Activated effector memory CD4-positive, alpha-beta T cell treated with Interleukin-2 at 50 U/mL for 16 hours (primary cell): ENCODE measurements around the gene OR10P1.
"Not testable (repeated sequence)": the region's sequence is repeated elsewhere in the genome, so short reads cannot be mapped to it uniquely, and the experiment has no call there.

Source experiments
- DNase-seq: peaks from one replicate; pipeline ENCODE4 v3.0.0-alpha.2; 2020

The OR10P1 gene, protein sequence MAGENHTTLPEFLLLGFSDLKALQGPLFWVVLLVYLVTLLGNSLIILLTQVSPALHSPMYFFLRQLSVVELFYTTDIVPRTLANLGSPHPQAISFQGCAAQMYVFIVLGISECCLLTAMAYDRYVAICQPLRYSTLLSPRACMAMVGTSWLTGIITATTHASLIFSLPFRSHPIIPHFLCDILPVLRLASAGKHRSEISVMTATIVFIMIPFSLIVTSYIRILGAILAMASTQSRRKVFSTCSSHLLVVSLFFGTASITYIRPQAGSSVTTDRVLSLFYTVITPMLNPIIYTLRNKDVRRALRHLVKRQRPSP

DNA sequence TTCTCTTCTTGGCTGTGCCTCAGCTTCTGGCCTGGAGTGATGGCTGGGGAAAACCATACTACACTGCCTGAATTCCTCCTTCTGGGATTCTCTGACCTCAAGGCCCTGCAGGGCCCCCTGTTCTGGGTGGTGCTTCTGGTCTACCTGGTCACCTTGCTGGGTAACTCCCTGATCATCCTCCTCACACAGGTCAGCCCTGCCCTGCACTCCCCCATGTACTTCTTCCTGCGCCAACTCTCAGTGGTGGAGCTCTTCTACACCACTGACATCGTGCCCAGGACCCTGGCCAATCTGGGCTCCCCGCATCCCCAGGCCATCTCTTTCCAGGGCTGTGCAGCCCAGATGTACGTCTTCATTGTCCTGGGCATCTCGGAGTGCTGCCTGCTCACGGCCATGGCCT is at the start of gene OR10P1:
Gene OR10P1, plus strand, starts transcription at position 40 of the 400 bp plus-strand sequence. Its CDS starts 0 bp downstream, at position 40.
- no peak for DNase-seq

DNA sequence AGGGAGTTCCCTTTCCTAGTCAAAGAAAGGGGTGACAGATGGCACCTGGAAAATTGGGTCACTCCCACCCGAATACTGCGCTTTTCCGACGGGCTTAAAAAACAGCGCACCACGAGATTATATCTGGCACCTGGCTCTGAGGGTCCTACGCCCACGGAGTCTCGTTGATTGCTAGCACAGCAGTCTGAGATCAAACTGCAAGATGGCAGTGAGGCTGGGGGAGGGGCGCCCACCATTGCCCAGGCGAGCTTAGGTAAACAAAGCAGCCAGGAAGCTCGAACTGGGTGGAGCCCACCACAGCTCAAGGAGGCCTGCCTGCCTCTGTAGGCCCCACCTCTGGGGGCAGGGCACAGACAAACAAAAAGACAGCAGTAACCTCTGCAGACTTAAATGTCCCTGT is 46.5 kb upstream of the OR10P1 start:
- not testable (repeated sequence) for DNase-seq

DNA sequence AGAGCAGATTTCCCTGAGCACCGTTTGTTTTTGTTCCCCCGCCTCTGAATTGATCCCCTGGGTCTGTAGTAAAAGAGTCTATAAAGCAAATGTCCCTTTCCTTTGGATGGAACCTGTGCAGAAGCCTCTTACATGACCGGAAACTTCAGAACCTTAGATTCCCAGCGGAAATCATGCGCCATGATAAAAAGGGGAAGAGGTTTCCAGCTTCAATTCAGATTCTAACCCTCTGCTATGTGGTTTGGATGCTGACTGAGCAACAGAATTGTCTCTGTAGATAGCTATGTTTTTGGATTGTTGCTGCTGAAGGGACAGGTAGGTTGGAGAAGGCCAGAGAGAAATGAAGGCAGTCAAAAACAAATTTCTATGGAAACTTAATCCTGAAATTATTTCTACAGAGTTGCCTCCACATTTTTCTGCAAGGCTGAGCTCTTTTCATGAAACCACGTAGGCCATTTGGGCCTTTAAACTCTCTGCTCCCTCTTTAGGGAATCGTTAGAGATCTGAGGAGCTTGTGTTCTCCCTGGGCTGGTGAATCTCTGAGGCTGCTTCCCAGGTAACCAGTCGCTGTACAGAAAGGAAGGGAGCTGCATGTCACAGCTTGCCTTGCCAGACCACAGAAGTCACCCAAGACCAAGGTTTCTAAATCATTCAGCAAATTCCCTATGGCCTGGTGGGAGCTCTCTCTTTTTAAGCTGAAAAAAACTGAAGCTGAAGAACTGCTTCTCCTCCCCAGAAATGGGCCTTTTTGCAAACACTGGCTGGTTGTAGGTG is 28.7 kb upstream of the OR10P1 start:
- DNase-seq = no peak

DNA sequence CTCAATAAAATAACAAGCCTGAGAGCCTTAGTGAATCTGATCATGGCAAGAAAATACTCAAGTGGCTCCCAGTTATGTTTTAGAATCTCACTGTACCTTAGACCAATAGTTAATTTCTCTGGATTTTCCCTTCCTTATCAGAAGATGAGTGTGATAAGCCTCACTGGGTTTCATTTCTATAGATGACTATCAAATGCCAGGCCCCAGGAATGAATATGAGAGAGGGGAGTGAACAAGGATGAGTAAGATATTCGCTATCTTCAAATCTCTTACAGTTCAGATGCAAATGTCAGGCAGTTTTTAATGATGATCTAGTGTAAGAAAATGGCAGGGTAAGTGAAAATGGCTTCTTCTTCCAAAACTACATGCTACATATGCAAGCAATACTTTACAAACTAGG is 26.1 kb upstream of the OR10P1 start:
- DNase-seq = no peak

DNA sequence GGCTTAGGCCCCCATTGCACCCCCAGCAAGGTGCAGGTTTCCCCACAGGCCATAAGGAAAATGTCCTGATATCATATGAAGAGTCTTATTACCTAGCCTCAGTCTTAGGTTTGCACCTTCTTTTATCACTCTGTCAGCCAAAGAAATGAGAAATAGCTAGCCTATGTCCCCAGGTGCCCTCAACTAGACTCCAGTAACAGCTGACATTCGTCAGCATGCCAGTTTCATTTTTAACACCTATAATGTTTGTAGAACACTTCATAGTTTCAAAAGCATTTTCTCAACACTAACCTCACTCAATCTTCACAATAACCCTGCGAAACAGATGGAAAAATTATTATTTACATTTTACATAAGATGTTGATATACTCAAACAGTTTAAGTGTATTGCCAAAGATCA is 24.0 kb upstream of the OR10P1 start:
- DNase-seq = no peak

DNA sequence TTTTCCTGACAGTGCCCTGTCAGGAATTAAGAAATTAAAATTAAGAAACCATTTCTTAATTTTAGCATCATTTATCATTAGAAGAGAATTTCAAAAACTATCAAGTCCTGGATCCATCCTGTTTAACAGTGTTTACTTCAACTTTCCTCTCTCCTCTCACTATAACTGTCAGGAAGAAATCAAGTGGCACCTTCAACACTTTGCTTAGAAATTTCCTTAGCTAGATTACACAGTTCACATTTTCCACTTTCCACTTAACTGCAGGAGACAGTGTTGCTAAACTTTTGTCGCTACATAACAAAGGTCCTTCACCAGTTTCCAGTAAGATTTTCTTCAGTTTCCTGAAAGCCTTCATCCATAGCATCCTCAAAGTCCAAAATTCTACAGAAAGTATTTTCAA is 21.9 kb upstream of the OR10P1 start:
- DNase-seq = no peak

DNA sequence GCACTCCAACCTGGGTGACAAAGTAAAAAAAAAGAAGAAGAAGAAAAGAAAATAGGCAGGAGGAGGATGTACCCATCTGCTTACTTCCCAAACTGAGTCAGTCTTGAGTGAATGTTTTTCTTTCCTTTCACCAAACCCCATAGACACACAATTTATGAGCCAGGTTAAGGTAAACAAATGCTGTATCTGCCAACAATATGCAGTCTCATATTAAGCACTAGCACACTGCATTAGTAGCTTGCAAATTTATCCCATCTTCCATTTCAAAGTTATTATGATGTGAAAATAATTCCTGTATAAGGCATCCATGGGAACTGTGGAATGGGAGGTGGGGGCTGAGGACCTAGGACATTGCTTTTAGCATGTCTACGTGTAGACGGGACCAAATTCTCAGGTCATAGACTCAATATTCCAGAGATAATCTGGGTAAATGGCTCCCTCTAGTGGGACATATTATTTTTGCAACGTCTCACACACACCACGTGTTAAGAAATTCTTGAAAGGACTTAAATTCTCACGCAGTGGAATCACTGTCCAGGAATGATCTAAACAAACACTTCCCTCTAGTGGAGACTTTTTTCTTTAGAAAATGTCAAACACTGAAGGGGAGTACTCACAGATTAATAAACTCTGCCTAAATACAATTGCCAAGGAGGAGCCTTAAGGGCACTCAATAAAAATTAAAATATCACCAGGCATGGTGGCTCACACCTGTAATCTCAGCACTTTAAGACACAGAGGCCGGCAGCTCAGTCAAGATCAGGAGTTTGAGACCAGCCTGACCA is 17.1 kb upstream of the OR10P1 start:
- DNase-seq = no peak

DNA sequence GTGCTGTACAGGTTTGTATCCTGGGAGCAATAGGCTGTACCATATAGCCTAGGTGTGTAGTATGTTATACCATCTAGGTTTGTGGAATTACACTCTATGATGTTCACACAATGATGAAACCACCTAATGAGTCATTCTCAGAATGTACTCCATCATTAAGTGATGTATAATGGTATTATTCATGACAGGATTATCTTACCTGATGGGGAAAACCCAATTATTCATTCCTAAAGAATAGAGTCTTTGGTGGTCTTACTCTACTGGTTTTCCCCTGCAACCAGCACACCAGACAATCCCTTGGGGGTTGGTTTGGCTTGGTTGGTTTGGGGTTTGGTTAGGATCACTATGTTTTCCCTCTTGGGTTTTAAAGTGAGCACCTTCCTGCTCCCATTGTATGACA is 12.6 kb upstream of the OR10P1 start:
- DNase-seq = no peak

DNA sequence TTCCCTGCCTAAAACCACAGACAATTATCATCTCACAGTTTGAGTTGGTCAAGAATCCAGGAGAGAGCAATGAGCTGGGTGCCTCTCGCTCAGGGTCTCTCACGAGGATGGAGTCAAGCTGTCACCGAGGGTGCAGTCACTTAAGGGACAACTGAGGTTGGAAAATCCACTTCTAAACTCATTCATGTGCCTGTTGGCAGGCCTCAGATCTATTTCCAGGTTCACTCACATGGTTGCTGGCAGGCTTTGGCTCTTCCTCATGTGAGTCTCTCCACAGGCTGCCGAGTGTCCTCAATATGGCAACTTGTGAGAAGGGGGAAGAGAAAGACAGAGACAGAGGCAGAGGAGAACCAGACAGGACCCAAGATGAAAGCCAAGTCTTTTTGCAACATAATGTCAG is 10.5 kb upstream of the OR10P1 start:
- no peak for DNase-seq

DNA sequence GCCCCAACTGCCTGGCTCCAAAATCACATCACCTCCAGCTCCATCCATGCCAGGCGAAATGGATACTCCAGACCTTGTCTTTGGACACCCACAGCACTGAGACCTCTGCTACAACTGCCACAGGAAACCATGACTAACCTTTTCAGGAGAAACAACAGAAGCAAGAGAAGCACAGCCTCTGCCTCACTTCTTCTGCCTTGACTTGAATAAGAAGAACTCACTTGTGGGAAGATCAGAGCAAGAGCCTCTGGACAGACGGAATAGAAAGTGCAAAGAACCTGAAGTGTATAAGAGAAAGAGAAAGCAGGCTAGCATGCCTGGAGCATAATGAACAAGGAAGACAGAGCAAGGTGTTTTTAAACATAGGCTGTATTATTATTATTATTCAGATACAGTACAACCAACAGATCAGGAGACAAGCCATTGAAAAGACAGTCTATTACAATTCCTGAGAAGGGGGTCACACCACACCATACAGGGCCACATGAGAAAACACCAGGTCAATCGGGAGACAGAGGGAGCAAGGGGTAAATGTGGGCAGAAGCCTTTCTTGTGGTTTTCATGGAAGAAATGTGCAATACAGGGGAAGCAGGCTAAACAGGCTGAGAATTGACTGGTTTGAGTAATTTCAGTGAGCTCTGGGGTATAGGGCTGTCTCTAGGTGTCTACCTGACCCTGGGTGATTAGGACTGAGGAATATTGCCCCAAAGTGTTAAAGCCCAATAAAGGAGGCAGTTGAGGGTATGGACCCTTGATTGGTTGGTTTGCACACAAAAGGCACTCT is 7.4 kb upstream of the OR10P1 start:
- no peak for DNase-seq

DNA sequence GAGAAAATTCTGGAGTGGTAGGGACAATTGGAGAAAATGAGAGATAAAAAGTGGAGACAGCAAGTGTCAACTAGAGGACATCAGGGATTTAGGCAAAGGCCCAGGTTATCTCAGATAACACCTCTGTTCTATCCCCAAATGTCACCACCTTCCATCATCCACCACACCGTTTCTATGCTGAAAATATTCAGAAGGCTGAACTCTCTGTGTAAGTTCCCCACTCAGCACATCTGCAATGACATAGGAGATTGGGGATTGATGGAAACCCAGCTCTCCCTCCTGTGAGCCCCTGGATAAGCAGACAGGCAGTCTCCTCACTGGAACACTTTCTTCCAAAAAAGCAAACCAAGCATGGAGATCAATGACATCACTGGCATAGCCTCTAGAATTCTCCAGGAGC is 5.6 kb upstream of the OR10P1 start:
- DNase-seq = no peak

DNA sequence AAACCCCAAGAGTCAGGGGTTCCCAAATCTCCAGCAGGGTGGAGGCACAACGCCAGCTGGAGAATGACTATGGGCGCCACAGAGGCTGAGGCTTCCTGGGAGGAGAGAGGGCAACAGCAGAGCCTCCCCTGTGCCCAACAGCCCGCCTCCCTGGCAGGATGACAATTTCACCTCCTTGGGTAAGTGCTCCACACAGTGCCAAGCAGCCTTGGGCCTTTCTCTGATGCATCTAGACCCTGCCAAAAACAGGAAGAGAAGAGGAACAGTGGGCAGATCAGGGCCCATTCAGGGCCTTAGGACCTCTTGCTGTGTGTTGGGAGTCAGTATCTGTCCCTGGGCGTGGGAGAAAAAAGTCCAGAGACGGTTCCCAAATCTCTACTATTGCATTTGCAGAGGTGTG is 5.0 kb upstream of the OR10P1 start:
- DNase-seq = no peak

DNA sequence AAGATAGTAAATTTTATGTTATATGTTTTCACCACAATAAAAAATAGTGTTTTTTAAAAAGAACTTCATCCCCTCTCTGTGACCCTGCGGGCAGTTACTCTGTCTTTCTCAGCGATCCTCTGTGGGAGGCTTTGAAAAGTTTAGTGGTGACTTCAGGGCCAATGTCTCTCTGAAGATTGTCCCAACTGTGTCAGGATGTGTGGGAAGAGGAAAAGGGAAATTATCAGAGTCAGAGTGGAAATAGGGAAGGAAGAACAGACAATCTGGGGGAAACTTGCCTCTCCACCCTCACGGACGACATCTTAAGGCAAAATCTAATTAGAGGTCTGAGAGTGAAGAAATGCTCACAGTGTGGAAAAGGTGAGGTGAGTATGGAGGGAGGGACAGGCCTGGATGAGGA is 3.5 kb upstream of the OR10P1 start:
- no peak for DNase-seq

DNA sequence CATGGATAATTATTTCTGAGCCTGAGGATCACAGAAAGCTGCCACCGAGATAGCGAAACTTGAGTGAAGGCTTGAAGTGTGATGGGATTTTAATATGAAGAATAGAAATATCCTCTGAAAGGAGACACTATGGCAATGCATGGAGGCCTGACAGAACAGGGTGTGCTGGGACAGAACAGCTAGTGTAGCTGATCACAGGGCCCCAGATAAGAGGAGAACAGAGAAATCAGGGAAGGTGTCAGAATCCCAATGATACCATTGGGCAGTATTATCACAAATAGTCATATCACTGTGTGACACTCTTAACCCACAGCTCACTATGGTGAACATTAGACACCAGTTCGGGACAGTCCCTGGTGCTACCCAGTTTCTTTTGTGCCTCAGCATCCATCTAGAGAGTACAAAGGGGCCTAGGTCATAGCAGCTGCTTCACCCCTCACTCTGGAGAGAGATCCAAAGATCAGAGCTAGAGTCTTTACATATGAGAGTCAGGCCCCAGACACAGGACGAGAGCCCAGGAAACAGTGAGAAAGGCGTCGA is 506 bp upstream of the OR10P1 start:
- DNase-seq = no peak

DNA sequence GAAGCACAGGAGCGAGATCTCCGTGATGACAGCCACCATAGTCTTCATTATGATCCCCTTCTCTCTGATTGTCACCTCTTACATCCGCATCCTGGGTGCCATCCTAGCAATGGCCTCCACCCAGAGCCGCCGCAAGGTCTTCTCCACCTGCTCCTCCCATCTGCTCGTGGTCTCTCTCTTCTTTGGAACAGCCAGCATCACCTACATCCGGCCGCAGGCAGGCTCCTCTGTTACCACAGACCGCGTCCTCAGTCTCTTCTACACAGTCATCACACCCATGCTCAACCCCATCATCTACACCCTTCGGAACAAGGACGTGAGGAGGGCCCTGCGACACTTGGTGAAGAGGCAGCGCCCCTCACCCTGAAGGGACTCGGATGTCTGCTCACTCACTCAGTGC is 775 bp downstream of the OR10P1 start:
- peak; percentile 21 for DNase-seq

DNA sequence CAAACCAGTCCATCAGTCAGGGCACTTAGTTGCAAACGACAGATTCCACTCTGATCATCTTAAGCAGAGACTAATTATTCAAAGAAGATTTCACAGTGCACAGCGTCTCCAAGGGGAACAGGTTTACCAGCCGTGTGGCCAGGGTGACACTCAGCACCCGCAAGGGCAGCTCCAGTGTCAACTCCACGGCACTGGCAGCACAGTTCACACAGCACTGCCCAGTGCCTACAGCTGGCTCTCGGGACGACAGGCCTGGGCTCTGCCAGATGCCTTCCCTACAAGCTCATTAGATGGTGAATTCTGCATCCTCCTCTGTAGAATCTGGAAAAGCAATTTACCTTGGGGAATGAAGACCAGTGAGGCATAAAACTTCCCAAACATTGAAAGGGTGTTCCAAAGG is 4.9 kb downstream of the OR10P1 start:
- DNase-seq = no peak

DNA sequence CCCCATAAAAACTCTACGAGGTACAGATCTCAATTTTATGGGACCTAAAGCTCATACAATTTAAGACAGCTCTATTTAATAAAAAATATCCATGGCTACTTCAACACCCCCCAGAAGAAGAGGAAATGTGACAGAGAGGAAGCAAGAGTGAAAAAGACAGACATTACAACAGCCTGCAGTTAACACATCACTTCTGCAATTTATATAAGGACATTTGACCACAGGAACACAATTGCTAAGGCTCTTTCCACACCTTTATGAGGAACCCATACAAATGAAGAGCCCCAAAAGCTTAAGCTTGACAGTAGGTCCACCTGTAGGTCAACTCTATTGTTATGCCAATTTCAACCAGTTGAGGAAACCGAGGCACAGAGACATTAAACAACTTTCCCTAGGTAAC is 5.6 kb downstream of the OR10P1 start:
- DNase-seq = no peak

DNA sequence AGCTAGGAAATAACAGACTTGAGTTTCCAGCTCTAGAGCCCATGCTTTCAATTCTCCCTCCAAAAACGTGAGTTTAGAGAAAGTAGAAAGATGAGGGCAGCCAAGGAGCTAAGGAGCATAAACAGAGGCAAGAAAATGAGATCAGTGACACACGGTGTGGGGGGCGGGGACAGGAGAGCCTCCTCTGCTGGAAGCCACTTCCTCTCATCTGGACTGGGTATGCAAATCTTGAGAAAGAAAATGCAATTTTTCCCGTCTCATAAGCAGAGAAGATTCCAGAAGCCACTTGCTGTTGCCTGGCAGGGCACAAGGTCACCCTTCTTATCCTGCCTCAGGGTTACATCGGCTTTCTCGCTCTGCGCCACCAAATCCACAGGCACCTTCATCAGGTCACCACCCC is 6.0 kb downstream of the OR10P1 start:
- no peak for DNase-seq

DNA sequence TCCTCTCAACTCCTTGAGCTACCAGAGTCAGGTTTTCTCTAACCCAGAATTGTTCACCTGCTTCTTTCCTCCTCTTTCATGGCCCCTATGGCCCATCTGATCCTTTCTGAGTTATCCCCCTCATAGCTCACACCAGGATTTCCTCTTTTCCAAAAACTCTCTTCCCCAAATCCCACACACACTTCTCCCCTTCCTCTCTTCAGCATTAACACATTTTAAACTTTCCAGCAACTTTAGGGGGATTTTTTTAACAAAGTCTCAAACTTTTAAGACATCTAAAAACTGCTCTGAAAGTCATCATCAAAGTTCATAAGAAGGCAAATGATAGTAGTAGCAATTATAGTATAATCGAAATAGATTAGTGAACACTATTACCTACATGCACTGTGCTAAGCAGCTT is 7.9 kb downstream of the OR10P1 start:
- DNase-seq = no peak

DNA sequence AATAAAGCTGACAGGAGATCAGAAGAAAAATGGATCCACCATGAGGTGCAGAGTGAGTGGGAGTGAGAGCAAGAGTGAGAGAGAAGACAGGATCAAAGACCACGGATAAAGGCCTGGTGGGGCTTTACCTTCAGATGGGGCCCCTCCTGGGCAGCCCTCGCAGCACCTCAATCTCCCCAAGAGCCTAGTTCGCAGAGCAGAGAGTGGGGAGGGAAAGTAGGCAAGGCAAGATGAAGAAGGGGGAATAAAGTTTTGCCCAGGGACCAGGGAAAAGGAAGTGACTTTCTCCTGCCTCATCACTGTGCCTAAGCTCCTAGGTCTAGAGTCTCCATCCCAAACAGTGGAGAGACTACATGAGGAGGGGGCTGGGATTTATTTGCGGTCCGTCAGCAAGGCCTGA is 10.3 kb downstream of the OR10P1 start:
- no peak for DNase-seq

DNA sequence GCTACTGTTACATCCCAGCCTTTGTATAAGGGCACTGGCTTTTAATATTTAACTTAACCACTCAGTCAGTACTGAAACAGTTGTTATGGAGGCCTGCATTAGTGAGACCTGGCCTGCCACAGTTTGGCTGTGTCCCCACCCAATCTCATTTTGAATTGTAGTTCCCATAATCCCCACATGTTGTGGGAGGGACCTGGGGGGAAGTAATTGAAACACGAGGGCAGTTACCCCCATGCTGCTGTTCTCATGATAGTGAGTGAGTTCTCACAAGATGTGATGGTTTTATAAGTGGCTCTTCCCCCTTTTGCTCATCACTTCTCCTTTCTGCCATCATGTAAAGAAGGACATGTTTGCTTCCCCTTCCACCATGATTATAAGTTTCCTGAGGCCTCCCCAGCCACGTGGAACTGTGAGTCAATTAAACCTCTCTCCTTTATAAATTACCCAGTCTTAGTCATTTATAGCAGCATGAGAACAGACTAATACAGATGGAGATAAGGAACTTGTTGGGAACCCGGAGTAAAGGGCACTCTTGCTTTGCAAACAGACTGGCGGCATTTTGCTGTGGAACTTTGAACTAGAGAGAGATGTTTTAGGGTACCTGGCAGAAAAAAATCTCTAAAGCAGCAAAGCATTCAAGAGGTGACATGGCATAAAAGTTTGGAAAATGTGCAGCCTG is 14.1 kb downstream of the OR10P1 start:
- not testable (repeated sequence) for DNase-seq

DNA sequence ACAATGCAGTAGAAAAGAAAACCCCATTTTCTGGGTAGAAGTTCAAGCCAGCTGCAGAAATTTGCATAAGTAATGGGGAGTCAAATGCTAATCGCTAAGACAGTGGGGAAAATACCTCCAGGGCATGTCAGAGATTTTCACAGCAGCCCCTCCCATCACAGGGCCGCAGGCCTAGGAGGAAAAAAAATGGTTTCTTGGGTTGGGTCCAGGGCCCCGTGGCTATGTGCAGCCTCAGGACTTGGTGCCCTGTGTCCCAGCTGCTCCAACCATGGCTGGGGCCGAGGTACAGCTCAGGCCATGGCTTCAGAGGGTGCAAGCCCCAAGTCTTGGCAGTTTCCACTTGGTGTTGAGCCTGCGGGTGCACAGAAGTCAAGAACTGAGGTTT is 14.6 kb downstream of the OR10P1 start:
- DNase-seq = no peak
